Brain microvascular endothelial cell (primary cell): ENCODE data around the gene ZNF70.

Source experiments
- DNase-seq: peaks from one replicate; pipeline ENCODE4 v3.0.0-alpha.2; 2020
- H3K27ac ChIP-seq: fragments of 250-450 bp; sonication (Bioruptor Pico); 2 replicates; pipeline ENCODE4 v1.5.1; 2020; ENCODE audit warnings: mild to moderate bottlenecking, moderate library complexity
- H3K27me3 ChIP-seq: fragments of 250-450 bp; sonication (Bioruptor Pico); replicated peaks from 2 replicates; pipeline ENCODE4 v1.5.1; 2020; ENCODE audit warnings: mild to moderate bottlenecking
- H3K36me3 ChIP-seq: fragments of 250-450 bp; sonication (Bioruptor Pico); replicated peaks from 2 replicates; pipeline ENCODE4 v1.5.1; 2020; ENCODE audit warnings: mild to moderate bottlenecking
- H3K4me3 ChIP-seq: 2 replicates; pipeline ENCODE4 v1.5.1; 2011; ENCODE audit warnings: low read depth, mild to moderate bottlenecking, control low read depth, low read length, moderate library complexity
- CTCF ChIP-seq: IDR thresholded peaks from 2 replicates; pipeline ENCODE4 v1.5.1; 2011; ENCODE audit warnings: low read depth, mild to moderate bottlenecking, moderate library complexity, low read length, control low read depth, inconsistent platforms; ENCODE audit errors: missing control alignments
- in situ Hi-C: cut with HindIII; loops from 2 replicates; pipeline ENCODE4 v1.10.0; 2017; ENCODE audit warnings: low sequenced_read_pairs, low pct_ligation_motif_present

The ZNF70 gene

GRCh38 chr22:23764899-23765881 lies 14.3 kb upstream of the ZNF70 start:
- Histone ChIP-seq H3K4me3 (no peak overlapping the region), H3K27ac (no peak overlapping the region), H3K36me3 (no peaks in the 10 kb centered on the region), H3K27me3 (no peaks in the 10 kb centered on the region)
- TF ChIP-seq CTCF, result no peak
- DNase-seq, result no peak
- in situ Hi-C loops, result no loop called here

- TF ChIP-seq CTCF, result no peak
- no peaks in the 10 kb centered on the region for H3K36me3 ChIP-seq
- H3K4me3 ChIP-seq, result no peak overlapping the region
- DNase-seq, result no peak
- H3K27me3 ChIP-seq, result no peaks in the 10 kb centered on the region
- in situ Hi-C loops, result no loop called here
- no peak overlapping the region for H3K27ac ChIP-seq
These were observed 13.0 kb upstream of the ZNF70 start for GRCh38 chr22:23763954-23764353.

- in situ Hi-C loops, result no loop called here
- Histone ChIP-seq H3K4me3 (no peak overlapping the region), H3K27me3 (no peaks in the 10 kb centered on the region), H3K27ac (no peak overlapping the region), H3K36me3 (no peaks in the 10 kb centered on the region)
- TF ChIP-seq CTCF, result no peak
- DNase-seq, result no peak
These were observed 12.7 kb upstream of the ZNF70 start for GRCh38 chr22:23763579-23763945.

- no peak within 1 kb of the TSS for H3K4me3 ChIP-seq
- in situ Hi-C loops, result no loop called here
- H3K27ac ChIP-seq, result no peak within 1 kb of the TSS
- no peak for TF ChIP-seq CTCF
- no peaks in the 10 kb centered on the region for H3K36me3 ChIP-seq
- no peak for DNase-seq
- no peaks in the 10 kb centered on the region for H3K27me3 ChIP-seq
These were observed 12.1 kb upstream of the ZNF70 start, which contains the start of gene C22orf15 for GRCh38 chr22:23762842-23763578. Gene C22orf15 (plus strand): TSS chr22:23762990. CDS start chr22:23763307, 317 bp downstream.

GRCh38 chr22:23760056-23760455 lies 9.1 kb upstream of the ZNF70 start:
- Histone ChIP-seq H3K4me3 (no peak overlapping the region), H3K36me3 (no peaks in the 10 kb centered on the region), H3K27ac (no peak overlapping the region), H3K27me3 (no peaks in the 10 kb centered on the region)
- TF ChIP-seq CTCF, result no peak
- no peak for DNase-seq
- in situ Hi-C loops, result no loop called here
